Effector CD4-positive, alpha-beta T cell (primary cell): ENCODE measurements around the gene SOS1.
"Not testable (repeated sequence)": the region's sequence is repeated elsewhere in the genome, so short reads cannot be mapped to it uniquely, and the experiment has no call there.

Experiments used
- DNase-seq: peaks from one replicate; pipeline ENCODE4 v3.0.0-alpha.2; 2020

The SOS1 gene

DNA sequence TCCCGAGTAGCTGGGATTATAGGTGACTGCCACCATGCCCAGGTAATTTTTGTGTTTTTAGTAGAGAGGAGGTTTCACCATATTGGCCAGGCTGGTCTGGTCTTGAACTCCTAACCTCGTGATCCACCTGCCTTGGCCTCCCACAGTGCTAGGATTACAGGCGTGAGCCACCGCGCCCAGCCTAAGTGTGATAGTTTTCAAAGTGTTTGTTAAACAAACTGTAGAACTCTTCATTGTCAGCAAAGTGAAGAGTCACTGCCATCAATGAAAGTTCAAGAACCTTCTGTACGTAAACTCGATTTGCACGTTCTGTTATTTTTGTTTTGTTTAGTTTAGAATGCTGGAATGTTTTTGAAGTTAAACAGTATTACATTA, 18.0 kb upstream of the SOS1 start:
- DNase-seq, result no peak

- DNase-seq, result not testable (repeated sequence)
Observed at GRCh38 chr2:39138187-39138836, 17.5 kb upstream of the SOS1 start.

DNA sequence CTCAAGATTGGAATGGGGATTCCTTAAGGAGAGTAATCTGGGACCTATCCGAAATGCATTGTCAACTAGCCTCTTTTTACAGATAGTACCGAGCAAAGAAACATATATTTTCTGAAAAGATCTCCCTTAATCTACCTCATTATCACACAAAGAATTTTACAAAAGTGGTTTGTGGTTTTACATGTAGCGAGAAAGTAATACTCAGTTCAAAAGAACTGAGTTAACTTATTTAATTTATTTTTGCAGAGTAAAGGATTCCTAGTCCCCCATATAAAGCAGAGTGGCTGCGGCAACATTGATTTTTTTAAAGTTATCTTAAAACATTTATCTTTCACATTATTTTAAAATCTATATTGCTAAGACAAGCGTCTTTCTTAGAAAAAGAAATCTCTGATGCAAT, 15.9 kb upstream of the SOS1 start:
- no peak for DNase-seq

DNA sequence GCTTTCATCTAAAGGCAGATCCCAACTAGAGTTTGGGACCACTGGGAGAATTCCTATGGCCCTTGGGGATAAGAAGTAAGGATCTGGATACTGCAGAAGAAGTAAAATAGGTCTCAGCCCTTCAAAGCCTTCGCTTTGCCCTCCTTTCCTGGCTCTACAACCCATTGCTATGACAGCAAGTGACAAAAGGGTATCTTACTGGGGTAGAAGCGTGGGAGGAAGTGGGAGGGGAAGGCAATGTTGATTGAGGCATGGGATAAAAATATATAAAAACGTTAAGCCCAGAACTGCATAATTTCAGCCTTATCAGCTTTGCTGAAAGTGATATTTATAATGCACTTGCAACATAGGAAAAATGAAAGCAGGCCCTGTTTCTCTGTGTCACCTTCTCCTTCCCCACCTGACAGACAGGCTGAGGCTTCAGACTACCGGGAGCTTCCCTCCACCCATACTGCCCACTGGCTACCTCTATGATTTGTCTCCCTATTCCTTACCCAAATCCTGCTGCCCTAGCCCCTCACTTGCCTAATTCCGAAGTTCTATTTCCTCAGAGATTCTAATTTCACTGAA, 14.9 kb upstream of the SOS1 start:
- DNase-seq, result no peak

DNA sequence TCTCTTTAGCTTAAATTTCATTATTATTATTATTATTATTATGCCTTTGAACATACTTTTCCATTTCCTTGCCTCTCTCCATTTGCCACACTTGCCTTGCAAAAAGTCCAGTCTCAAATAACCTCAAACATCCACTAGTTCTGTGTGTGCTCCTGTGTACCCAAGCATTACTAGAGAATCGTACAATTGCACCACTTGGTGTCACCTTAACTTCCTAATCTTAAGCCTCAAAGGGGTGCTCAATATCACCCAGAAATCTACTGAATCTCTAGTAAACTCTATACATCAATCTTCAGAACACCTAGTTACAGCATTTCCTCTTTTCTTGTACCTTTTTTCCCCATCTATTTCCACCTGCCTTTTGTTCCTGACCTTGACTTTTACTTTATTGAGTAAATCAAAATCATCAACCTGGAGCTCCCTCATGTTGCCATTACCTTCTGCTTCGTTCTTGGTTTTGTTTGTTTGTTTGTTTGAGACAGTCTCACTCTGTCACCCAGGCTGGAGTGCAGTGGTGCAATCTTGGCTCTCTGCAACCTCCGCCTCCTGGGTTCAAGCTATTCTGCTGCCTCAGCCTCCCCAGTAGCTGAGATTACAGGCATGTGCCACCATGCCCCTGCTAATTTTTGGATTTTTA, 12.5 kb upstream of the SOS1 start:
- DNase-seq, result no peak

DNA sequence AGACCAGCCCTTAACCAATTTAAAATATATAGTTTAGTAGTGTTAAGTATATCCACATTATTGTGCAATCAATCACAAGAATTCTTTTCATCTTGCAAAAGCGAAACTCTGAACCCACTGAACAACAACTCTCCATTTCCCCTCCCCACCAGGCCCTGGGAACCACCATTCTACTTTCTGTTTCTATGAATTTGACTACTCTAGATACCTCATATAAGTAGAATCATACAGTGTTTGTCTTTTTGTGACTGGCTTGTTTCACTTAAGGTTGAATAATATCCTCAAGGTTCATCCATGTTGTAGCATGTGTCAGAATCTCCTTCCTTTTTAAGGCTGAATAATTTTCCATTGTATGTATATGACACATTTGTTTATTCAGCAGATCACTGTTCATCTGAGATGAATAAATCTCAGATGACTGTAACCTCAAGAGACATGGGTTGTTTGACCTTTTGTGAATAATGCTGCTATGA, 8.1 kb upstream of the SOS1 start:
- DNase-seq, result peak; percentile 27

GRCh38 chr2:39127973-39128372, 7.1 kb upstream of the SOS1 start:
- DNase-seq, result peak; percentile 24

DNA sequence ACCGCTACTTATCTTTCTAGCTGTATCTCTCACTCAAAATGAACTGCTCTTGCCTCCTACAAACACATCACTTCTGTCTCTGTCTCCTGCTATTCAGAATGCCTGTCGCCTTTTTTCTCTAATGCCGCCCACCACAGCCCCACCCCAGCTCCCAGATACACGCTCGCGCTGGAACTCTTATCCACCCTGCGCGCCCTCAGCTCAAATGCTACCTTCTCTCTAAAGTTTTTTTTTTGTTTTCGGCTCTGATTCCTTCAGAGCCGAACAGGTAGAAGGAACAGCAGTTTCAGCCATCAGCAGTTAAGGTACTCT, 3.9 kb upstream of the SOS1 start:
- DNase-seq, result no peak

DNA sequence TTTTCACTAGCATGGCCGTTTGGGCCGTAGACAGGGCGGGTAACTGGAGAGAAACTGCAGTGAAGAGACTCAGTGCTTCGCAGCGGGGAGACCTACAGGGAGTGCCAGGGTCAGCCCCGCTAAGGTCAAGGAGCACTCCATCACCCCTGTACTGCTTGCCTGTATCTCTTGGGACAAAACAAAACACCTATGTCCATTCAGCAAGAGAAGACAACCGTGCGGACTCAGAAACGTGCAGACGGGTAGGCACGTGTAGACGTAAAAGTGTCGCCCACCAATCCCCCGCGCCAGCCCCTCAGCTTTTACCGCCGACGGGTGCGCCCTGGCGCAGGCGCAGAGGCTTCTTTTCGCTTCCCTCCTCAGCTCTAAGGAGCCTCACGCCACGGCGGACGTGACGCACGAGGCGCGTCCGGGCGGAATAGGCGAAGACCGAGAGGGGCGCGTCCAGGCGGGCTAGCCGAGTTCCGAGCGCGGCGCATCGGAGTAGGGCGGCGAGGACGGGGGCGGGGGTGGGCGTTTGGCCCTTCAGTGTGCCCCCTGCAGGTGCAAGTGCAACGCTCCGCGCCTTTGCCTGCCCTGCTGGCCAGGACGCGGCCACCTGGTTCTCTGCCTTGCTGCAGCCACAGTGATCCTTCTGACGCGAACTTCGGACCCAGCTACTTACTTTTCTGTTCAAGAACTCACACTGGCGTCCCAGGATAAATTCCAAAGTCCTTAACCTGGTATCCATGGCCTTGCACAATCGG, 3.3 kb upstream of the SOS1 start:
- DNase-seq, result peak; percentile 96

DNA sequence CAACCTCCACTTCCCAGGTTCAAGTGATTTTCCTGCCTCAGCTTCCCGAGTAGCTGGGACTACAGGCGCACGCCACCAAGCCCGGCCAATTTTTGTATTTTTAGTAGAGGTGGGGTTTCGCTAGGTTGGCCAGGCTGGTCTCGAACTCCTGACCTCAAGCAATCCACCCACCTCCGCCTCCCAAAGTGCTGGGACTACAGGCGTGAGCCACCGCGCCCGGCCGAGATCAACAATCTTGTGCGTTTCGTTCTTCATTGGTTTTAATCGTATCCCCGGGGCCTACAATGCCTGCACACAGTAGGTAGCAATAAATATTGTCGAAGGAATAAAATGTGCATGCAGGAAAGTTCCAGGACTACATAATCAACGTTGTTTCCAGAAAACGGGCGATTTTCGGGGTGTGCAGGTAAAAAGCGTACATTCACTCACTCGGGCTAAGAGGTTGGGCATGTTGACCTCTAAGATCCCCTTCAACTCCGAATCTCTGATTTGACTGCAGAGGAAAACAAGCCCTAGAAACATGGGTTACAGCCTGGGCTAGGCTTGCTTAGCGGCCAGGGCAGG, 2.7 kb upstream of the SOS1 start:
- DNase-seq, result no peak

- DNase-seq, result no peak
Observed at GRCh38 chr2:39121523-39122063, 742 bp upstream of the SOS1 start.

- DNase-seq, result no peak
Observed at GRCh38 chr2:39120521-39120770, 405 bp downstream of the SOS1 start.

- DNase-seq, result peak; percentile 47
Observed at GRCh38 chr2:39119732-39120520, 925 bp downstream of the SOS1 start.

- no peak for DNase-seq
Observed at GRCh38 chr2:39118786-39119499, 1.9 kb downstream of the SOS1 start.

GRCh38 chr2:39115556-39115955, 5.3 kb downstream of the SOS1 start:
- DNase-seq, result no peak

DNA sequence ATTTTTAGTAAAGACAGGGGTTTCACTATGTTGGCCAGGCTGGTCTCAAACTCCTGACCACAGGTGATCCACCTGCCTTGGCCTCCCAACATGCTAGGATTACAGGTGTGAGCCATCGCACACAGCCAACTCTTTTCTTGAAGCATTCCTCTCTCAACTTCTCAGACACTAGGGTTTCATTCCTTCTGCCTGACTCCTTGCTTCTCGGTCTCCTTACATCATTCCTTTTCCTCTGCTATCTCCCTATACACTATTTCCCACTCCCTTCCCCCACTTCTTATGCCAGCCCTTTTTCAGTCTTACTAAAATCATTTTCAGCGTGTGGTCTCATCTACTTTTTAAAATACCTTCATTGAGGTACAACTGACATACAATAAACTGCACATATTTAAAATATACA, 6.1 kb downstream of the SOS1 start:
- DNase-seq, result no peak

- no peak for DNase-seq
Observed at GRCh38 chr2:39109537-39109936, 11.3 kb downstream of the SOS1 start.

- no peak for DNase-seq
Observed at GRCh38 chr2:39108377-39108776, 12.5 kb downstream of the SOS1 start.

DNA sequence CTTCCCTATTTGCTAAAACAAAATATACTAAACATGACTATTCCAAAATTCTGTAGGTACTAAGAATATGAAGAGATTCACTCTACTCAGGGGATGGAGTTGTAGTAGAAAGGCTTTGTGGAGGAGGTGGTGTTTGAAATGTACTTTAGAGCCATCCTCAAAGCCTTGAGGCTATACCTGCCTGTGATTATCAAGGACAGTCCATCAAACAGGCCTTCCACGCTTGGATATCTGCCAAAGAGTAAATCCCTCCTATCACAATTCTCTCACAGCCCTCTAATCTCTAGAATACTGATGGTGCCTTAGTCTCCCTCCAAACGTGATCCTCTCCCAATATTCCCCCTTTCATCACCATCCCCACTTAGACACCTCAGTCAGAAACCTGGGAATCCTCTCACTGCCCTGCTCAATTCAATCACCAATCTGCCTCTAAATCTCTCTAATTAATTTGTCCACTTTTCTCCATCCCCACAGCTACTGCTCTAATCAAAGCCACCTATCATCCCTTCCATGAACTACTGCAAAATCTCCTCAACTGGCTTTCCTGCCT, 13.1 kb downstream of the SOS1 start:
- no peak for DNase-seq

GRCh38 chr2:39107156-39107555, 13.7 kb downstream of the SOS1 start:
- no peak for DNase-seq

GRCh38 chr2:39099870-39100728, 20.8 kb downstream of the SOS1 start:
- no peak for DNase-seq
